Parathyroid adenoma (tissue), 2 donors: ENCODE measurements around the gene KCNC2.

ENCODE experiments used
- H2AFZ ChIP-seq: fragments of 300-600 bp; sonication (generic); one replicate; pipeline ENCODE4 v1.7.0; 2017; ENCODE audit warnings: antibody characterized with exemption, mild to moderate bottlenecking
- H3K27ac ChIP-seq: fragments of 300-600 bp; sonication (generic); one replicate; pipeline ENCODE4 v1.7.0; 2017
- H3K27me3 ChIP-seq: fragments of 300-600 bp; sonication (generic); one replicate; pipeline ENCODE4 v1.7.0; 2017; ENCODE audit warnings: low read length; ENCODE audit not compliant: control insufficient read depth, insufficient read depth
- H3K36me3 ChIP-seq: fragments of 300-600 bp; sonication (generic); one replicate; pipeline ENCODE4 v1.7.0; 2017; ENCODE audit warnings: low read length; ENCODE audit not compliant: control insufficient read depth, insufficient read depth
- H3K4me1 ChIP-seq: fragments of 300-600 bp; sonication (generic); one replicate; pipeline ENCODE4 v1.7.0; 2017; ENCODE audit warnings: control low read depth
- H3K4me2 ChIP-seq: fragments of 300-600 bp; sonication (generic); one replicate; pipeline ENCODE4 v1.7.0; 2017; ENCODE audit warnings: low read length
- H3K4me3 ChIP-seq: fragments of 300-600 bp; sonication (generic); one replicate; pipeline ENCODE4 v1.7.0; 2017; ENCODE audit warnings: low read depth, low read length
- H3K79me2 ChIP-seq: fragments of 300-600 bp; sonication (generic); one replicate; pipeline ENCODE4 v1.7.0; 2017; ENCODE audit warnings: control low read depth
- H3K9ac ChIP-seq: fragments of 300-600 bp; sonication (generic); one replicate; pipeline ENCODE4 v1.7.0; 2017; ENCODE audit warnings: mild to moderate bottlenecking
- H3K9me3 ChIP-seq: fragments of 300-600 bp; sonication (generic); one replicate; pipeline ENCODE4 v1.7.0; 2017; ENCODE audit warnings: low read length; ENCODE audit not compliant: control insufficient read depth
- CTCF ChIP-seq: fragments of 300-600 bp; sonication (generic); IDR thresholded peaks from one replicate; pipeline ENCODE4 v1.7.0; 2017; ENCODE audit warnings: antibody characterized with exemption, mild to moderate bottlenecking
- donor health status: primary hyperparathyroidism.

Gene KCNC2

GRCh38 chr12:75007133-75007532 is 202.5 kb downstream of the KCNC2 start:
- no peak for TF ChIP-seq CTCF
- no peak overlapping the region for H3K9ac ChIP-seq
- H2AFZ ChIP-seq: no peak overlapping the region
- no peak overlapping the region for H3K4me2 ChIP-seq
- H3K36me3 ChIP-seq: no peaks in the 10 kb centered on the region
- H3K27me3 ChIP-seq: no peaks in the 10 kb centered on the region
- no peaks in the 10 kb centered on the region for H3K9me3 ChIP-seq
- H3K79me2 ChIP-seq: no peaks in the 10 kb centered on the region
- H3K4me1 ChIP-seq: no peaks in the 10 kb centered on the region
- no peak overlapping the region for H3K27ac ChIP-seq
- no peak overlapping the region for H3K4me3 ChIP-seq

- no peak for TF ChIP-seq CTCF
- Histone ChIP-seq H3K4me2 (no peak overlapping the region), H3K9ac (no peak overlapping the region), H3K4me1 (no peaks in the 10 kb centered on the region), H3K9me3 (no peaks in the 10 kb centered on the region), H3K36me3 (no peaks in the 10 kb centered on the region), H3K27ac (no peak overlapping the region), H3K27me3 (no peaks in the 10 kb centered on the region), H3K4me3 (no peak overlapping the region), H3K79me2 (no peaks in the 10 kb centered on the region), H2AFZ (no peak overlapping the region)
Measured at GRCh38 chr12:75000120-75000519, 209.5 kb downstream of the KCNC2 start.

GRCh38 chr12:74999474-74999873 is 210.2 kb downstream of the KCNC2 start:
- Histone ChIP-seq H2AFZ (no peak overlapping the region), H3K4me2 (no peak overlapping the region)

More at GRCh38 chr12:74999474-74999873, 210.2 kb downstream of the KCNC2 start:
- no peaks in the 10 kb centered on the region for H3K9me3 ChIP-seq
- H3K79me2 ChIP-seq: no peaks in the 10 kb centered on the region
- H3K27me3 ChIP-seq: no peaks in the 10 kb centered on the region
- H3K4me3 ChIP-seq: no peak overlapping the region
- H3K27ac ChIP-seq: no peak overlapping the region
- no peak for TF ChIP-seq CTCF
- H3K36me3 ChIP-seq: no peaks in the 10 kb centered on the region
- H3K9ac ChIP-seq: no peak overlapping the region
- no peaks in the 10 kb centered on the region for H3K4me1 ChIP-seq
